Neuronal stem cell (in vitro differentiated cells): ENCODE data around the gene ISOC2.
A peak's percentile ranks its signal among the peaks of the same experiment; 100 is the strongest.

Source experiments
- DNase-seq: peaks from one replicate; pipeline ENCODE4 v3.0.0-alpha.2; 2013; ENCODE audit warnings: low spot score
- H2AFZ ChIP-seq: one replicate; pipeline ENCODE4 v1.6.1; 2013; ENCODE audit warnings: mild to moderate bottlenecking, low read length, inconsistent platforms
- H2AK5ac ChIP-seq: 2 replicates; pipeline ENCODE4 v1.6.1; 2013; ENCODE audit warnings: low read depth, mild to moderate bottlenecking, inconsistent platforms, low read length, moderate library complexity, mixed read lengths
- H2BK120ac ChIP-seq: 2 replicates; pipeline ENCODE4 v1.6.1; 2013; ENCODE audit warnings: low read depth, mild to moderate bottlenecking, inconsistent platforms, low read length, moderate library complexity, mixed read lengths
- H2BK12ac ChIP-seq: one replicate; pipeline ENCODE4 v1.6.1; 2013; ENCODE audit warnings: low read length, inconsistent platforms
- H2BK15ac ChIP-seq: 2 replicates; pipeline ENCODE4 v1.6.1; 2013; ENCODE audit warnings: mild to moderate bottlenecking, low read length, inconsistent platforms, mixed read lengths
- H2BK5ac ChIP-seq: one replicate; pipeline ENCODE4 v1.6.1; 2013; ENCODE audit warnings: inconsistent platforms, mild to moderate bottlenecking, low read length, moderate library complexity
- H3K14ac ChIP-seq: one replicate; pipeline ENCODE4 v1.6.1; 2013; ENCODE audit warnings: low read length, inconsistent platforms
- H3K18ac ChIP-seq: 2 replicates; pipeline ENCODE4 v1.6.1; 2013; ENCODE audit warnings: low read length, inconsistent platforms
- H3K23ac ChIP-seq: 2 replicates; pipeline ENCODE4 v1.6.1; 2013; ENCODE audit warnings: low read depth, mild to moderate bottlenecking, mixed read lengths, low read length, inconsistent platforms; ENCODE audit not compliant: poor library complexity
- H3K27ac ChIP-seq: replicated peaks from 3 replicates; pipeline ENCODE4 v1.5.1; 2013; ENCODE audit warnings: low read length, inconsistent platforms
- H3K27me3 ChIP-seq, 3 experiments: 2 replicates each; pipeline ENCODE4 v1.6.1; 2013; ENCODE audit warnings: low read length in 3 of 3, mild to moderate bottlenecking in 2 of 3, inconsistent platforms in 1 of 3, low read depth in 1 of 3, mixed read lengths in 1 of 3, moderate library complexity in 1 of 3; ENCODE audit not compliant: control insufficient read depth in 3 of 3, insufficient read depth in 3 of 3
- H3K36me3 ChIP-seq, 2 donors: replicated peaks in 1 of 2; 2 replicates each; pipeline ENCODE4 v1.6.1; 2013; ENCODE audit warnings: low read length in 2 of 2; ENCODE audit not compliant: control insufficient read depth in 2 of 2, insufficient read depth in 2 of 2
- H3K4ac ChIP-seq: 2 replicates; pipeline ENCODE4 v1.6.1; 2013; ENCODE audit warnings: inconsistent platforms, mild to moderate bottlenecking, low read length, moderate library complexity
- H3K4me1 ChIP-seq, 2 donors: 1 replicate in 1 of 2; 2 replicates in 1 of 2; pipeline ENCODE4 v1.6.1; 2013; ENCODE audit warnings: low read length in 2 of 2, low read depth in 1 of 2; ENCODE audit not compliant: control insufficient read depth in 2 of 2, insufficient read depth in 1 of 2
- H3K4me2 ChIP-seq: one replicate; pipeline ENCODE4 v1.6.1; 2013; ENCODE audit warnings: mild to moderate bottlenecking, low read length, inconsistent platforms; ENCODE audit not compliant: insufficient read depth, poor library complexity, severe bottlenecking
- H3K4me3 ChIP-seq, 2 donors: 2 replicates each; pipeline ENCODE4 v1.5.1; 2013; ENCODE audit warnings: low read length in 2 of 2, mild to moderate bottlenecking in 2 of 2, inconsistent platforms in 1 of 2, moderate library complexity in 1 of 2
- H3K79me1 ChIP-seq: one replicate; pipeline ENCODE4 v1.6.1; 2013; ENCODE audit warnings: low read depth, mild to moderate bottlenecking, inconsistent platforms, low read length, moderate library complexity
- H3K9ac ChIP-seq: one replicate; pipeline ENCODE4 v1.6.1; 2013; ENCODE audit warnings: mild to moderate bottlenecking, low read depth, low read length, inconsistent platforms; ENCODE audit not compliant: poor library complexity
- H3K9me3 ChIP-seq, 2 donors: replicated peaks in 1 of 2; 2 replicates each; pipeline versions ENCODE3 to v1.6.1; 2013; ENCODE audit warnings: low read length in 2 of 2, mild to moderate bottlenecking in 2 of 2, inconsistent platforms in 1 of 2, low read depth in 1 of 2, mixed read lengths in 1 of 2, moderate library complexity in 1 of 2; ENCODE audit not compliant: control insufficient read depth in 2 of 2, insufficient read depth in 1 of 2
- H4K8ac ChIP-seq: one replicate; pipeline ENCODE4 v1.6.1; 2013; ENCODE audit warnings: low read depth, mild to moderate bottlenecking, inconsistent platforms, low read length, moderate library complexity
- H4K91ac ChIP-seq: one replicate; pipeline ENCODE4 v1.6.1; 2013; ENCODE audit warnings: low read length, low read depth, mild to moderate bottlenecking, inconsistent platforms; ENCODE audit not compliant: poor library complexity
- WGBS, 2 donors: extraction: QIAGEN DNeasy Blood & Tissue Kit; methylation state at CpG; one replicate each; pipeline ENCODE4 v1.1.7; 2013; ENCODE audit warnings: missing lambda C conversion rate in 2 of 2, mixed read lengths in 1 of 2; ENCODE audit not compliant: insufficient read length in 2 of 2, insufficient replicate concordance in 1 of 2; ENCODE audit errors: extremely low coverage in 2 of 2; 5-methylcytosine and 5-hydroxymethylcytosine counted together

The ISOC2 gene

DNA sequence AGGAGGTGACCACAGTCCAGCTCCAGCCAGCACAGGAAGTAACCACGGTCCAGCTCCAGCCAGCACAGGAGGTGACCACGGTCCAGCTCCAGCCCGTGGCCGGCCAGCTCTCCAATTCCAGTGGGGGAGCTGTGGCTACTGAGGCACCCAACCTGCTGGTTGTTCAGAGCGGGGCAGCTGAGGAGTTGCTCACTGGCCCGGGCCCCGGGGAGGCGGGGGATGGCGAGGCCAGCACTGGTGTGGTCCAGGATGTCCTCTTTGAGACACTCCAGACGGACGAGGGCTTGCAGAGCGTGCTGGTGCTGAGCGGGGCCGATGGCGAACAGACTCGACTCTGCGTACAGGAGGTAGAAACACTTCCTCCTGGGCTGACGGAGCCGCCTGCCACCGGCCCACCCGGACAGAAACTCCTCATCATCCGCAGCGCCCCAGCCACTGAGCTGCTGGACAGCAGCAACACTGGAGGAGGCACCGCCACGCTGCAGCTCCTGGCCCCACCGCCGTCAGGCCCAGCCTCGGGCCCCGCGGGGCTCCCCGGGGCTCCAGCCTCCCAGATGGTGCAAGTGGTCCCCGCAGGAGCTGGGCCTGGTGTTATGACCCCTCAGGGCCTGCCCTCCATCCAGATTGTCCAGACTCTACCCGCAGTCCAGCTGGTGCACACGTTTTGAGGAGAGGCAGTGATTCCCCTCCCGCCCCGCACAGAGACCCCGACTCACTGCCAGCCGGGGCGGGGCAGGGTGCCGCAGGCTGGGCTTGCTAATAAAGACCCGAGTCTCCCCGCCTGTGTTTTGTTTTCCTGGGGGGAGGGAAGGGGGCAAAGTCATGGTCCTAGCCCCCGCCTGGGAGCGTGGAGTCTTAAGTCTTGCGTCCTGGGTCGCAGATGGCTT lies 22.5 kb upstream of the ISOC2 start:
- H4K91ac ChIP-seq, result no peak overlapping the region
- H3K4ac ChIP-seq, result no peak overlapping the region
- peak overlapping the region; percentile 93 for H3K9ac ChIP-seq
- peaks cover 19% of the 10 kb centered on the region for H3K79me1 ChIP-seq
- H3K4me1 ChIP-seq, result peaks cover 32 to 35% of the 10 kb centered on the region in 2 donors
- WGBS, 2 donors, result no CpG with 5 or more reads among the region's 46 CpGs
- H2BK15ac ChIP-seq, result peak overlapping the region; percentile 79
- no peak overlapping the region for H2BK120ac ChIP-seq
- H3K23ac ChIP-seq, result peak overlapping the region; percentile 97
- no peak for DNase-seq
- peak overlapping the region; percentile 58 for H2BK12ac ChIP-seq
- H2BK5ac ChIP-seq, result peak overlapping the region; percentile 93
- peak overlapping the region; percentile 43 for H4K8ac ChIP-seq
- H2AK5ac ChIP-seq, result peak overlapping the region; percentile 99
- H3K18ac ChIP-seq, result peak overlapping the region; percentile 98
- peak overlapping the region; percentile 71 for H3K14ac ChIP-seq
- H3K4me2 ChIP-seq, result peak overlapping the region; percentile 83
- peak overlapping the region in 1 of 2 donors; percentile 82 for H3K4me3 ChIP-seq
- peak overlapping the region; percentile 86 for H3K27ac ChIP-seq
- no peak overlapping the region for H2AFZ ChIP-seq
- H3K9me3 ChIP-seq, result no peaks in the 10 kb centered on the region
- no peaks in the 10 kb centered on the region for H3K27me3 ChIP-seq
- H3K36me3 ChIP-seq, result peaks cover 4 to 14% of the 10 kb centered on the region in 2 donors

DNA sequence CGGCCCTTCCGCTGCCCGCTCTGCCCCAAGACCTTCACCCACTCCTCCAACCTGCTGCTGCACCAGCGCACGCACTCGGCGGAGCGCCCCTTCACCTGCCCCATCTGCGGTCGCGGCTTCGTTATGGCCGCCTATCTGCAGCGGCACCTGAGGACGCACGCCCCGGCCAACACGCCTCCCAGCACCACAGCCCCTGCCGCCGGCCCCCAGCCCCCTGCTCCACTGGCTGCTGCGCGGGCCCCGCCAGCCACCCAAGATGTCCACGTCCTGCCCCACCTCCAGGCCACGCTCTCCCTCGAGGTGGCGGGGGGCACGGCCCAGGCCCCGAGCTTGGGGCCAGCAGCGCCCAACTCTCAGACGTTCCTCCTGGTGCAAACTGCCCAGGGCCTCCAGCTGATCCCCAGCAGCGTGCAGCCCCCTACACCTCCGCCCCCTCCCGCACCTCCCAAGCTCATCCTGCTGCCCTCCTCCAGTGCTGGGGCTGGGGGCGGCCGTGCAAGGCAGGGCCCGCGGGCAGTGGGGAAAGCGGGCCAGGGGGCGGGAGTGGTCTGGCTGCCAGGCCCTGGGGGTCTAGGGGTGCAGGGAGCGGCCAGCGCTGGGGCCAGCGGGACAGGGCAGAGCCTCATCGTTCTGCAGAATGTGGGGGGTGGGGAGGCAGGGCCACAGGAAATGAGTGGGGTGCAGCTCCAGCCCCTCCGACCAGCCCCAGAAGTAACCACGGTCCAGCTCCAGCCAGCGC lies 21.7 kb upstream of the ISOC2 start:
- Histone ChIP-seq H3K4me1 (peaks cover 29 to 31% of the 10 kb centered on the region in 2 donors), H3K4me3 (no peak overlapping the region), H2BK15ac (no peak overlapping the region), H3K18ac (no peak overlapping the region), H3K79me1 (peaks cover 19% of the 10 kb centered on the region), H3K14ac (no peak overlapping the region), H4K8ac (peak overlapping the region; percentile 43), H3K23ac (peak overlapping the region; percentile 93), H2AK5ac (peak overlapping the region; percentile 99), H2BK120ac (no peak overlapping the region), H3K27me3 (no peaks in the 10 kb centered on the region), H3K9ac (peak overlapping the region; percentile 21), H3K9me3 (no peaks in the 10 kb centered on the region), H2AFZ (no peak overlapping the region), H3K4ac (no peak overlapping the region), H2BK5ac (peak overlapping the region; percentile 24), H3K36me3 (peaks cover 4 to 14% of the 10 kb centered on the region in 2 donors), H2BK12ac (no peak overlapping the region), H3K27ac (no peak overlapping the region), H3K4me2 (no peak overlapping the region), H4K91ac (no peak overlapping the region)
- WGBS, 2 donors, result no CpG with 5 or more reads among the region's 47 CpGs
- no peak for DNase-seq

- Histone ChIP-seq H2BK12ac (peak overlapping the region; percentile 84), H2BK120ac (no peak overlapping the region)
- no CpG with 5 or more reads among the region's 83 CpGs for WGBS, 2 donors
Observed at GRCh38 chr19:55482156-55482961, 20.9 kb upstream of the ISOC2 start.

More at GRCh38 chr19:55482156-55482961, 20.9 kb upstream of the ISOC2 start:
- Histone ChIP-seq H4K8ac (peak overlapping the region; percentile 43), H2AK5ac (peak overlapping the region; percentile 90), H2BK5ac (peak overlapping the region; percentile 24), H4K91ac (peak overlapping the region; percentile 72), H3K36me3 (peaks cover 4 to 14% of the 10 kb centered on the region in 2 donors), H3K4ac (no peak overlapping the region), H3K4me2 (peak overlapping the region; percentile 25), H2AFZ (no peak overlapping the region), H3K18ac (peak overlapping the region; percentile 57), H3K14ac (peak overlapping the region; percentile 8), H2BK15ac (peak overlapping the region; percentile 49), H3K9ac (no peak overlapping the region), H3K27me3 (no peaks in the 10 kb centered on the region), H3K4me1 (peaks cover 21 to 26% of the 10 kb centered on the region in 2 donors), H3K9me3 (no peaks in the 10 kb centered on the region), H3K27ac (no peak overlapping the region), H3K23ac (peak overlapping the region; percentile 93), H3K79me1 (peaks cover 16% of the 10 kb centered on the region), H3K4me3 (peak overlapping the region in 1 of 2 donors; percentile 42)
- DNase-seq, result no peak
